H1 (cell line): Measurements from ENCODE around the gene GRIP1. TPM values are rescaled to one million over a fixed set of nuclear protein-coding genes. Genes with fewer than 3 reads are reported as not detected.

ENCODE experiments used
- CTCF ChIA-PET: fragments of 300-600 bp; sonication (Branson Sonifier 250); formaldehyde crosslinking; loops from one replicate; lab custom pipeline; 2021; ENCODE audit not compliant: partially characterized antibody; lab: Charles Lee
- POLR2A ChIA-PET: fragments of 300-600 bp; sonication (Branson Sonifier 250); formaldehyde crosslinking; loops from one replicate; lab custom pipeline; 2021; ENCODE audit warnings: inconsistent platforms; ENCODE audit not compliant: partially characterized antibody; lab: Charles Lee
- DNase-seq, 2 experiments: peaks; one replicate each; pipeline versions ENCODE4 v3.0.0 to v3.0.0-alpha.2; 2010 to 2022; ENCODE audit warnings: low spot score in 2 of 2, low read depth in 1 of 2, mixed read lengths in 1 of 2
- FAIRE-seq: peaks from 2 replicates; lab custom pipeline; 2011; peaks lifted over from hg19 to GRCh38; lab: Jason Lieb, UNC
- H2AFZ ChIP-seq: 2 replicates; pipeline ENCODE4 v1.8.1; 2012; ENCODE audit warnings: low read length, inconsistent platforms
- H2AK5ac ChIP-seq: 2 replicates; pipeline ENCODE4 v1.6.1; 2013; ENCODE audit warnings: low read depth, low read length
- H2BK120ac ChIP-seq: replicated peaks from 2 replicates; pipeline ENCODE3; 2013; ENCODE audit warnings: low read depth, low read length, inconsistent platforms
- H2BK12ac ChIP-seq: 2 replicates; pipeline ENCODE4 v1.6.1; 2013; ENCODE audit warnings: low read depth, low read length
- H2BK15ac ChIP-seq: 2 replicates; pipeline ENCODE4 v1.6.1; 2013; ENCODE audit warnings: low read length
- H2BK20ac ChIP-seq: 2 replicates; pipeline ENCODE4 v1.6.1; 2013; ENCODE audit warnings: low read length
- H2BK5ac ChIP-seq: 2 replicates; pipeline ENCODE4 v1.6.1; 2013; ENCODE audit warnings: low read depth, low read length
- H3K14ac ChIP-seq: 2 replicates; pipeline ENCODE4 v1.6.1; 2013; ENCODE audit warnings: inconsistent platforms; ENCODE audit not compliant: insufficient read length
- H3K18ac ChIP-seq: 2 replicates; pipeline ENCODE4 v1.6.1; 2013; ENCODE audit warnings: low read length; ENCODE audit errors: extremely low read depth
- H3K23ac ChIP-seq: 2 replicates; pipeline ENCODE4 v1.6.1; 2013; ENCODE audit warnings: inconsistent platforms; ENCODE audit not compliant: insufficient read length
- H3K23me2 ChIP-seq: 2 replicates; pipeline ENCODE4 v1.6.1; 2013; ENCODE audit warnings: low read depth, low read length
- H3K27ac ChIP-seq: 2 replicates; pipeline ENCODE4 v1.6.1; 2011; ENCODE audit warnings: low read depth, low read length, inconsistent platforms
- H3K27me3 ChIP-seq, 4 experiments: replicated peaks in 1 of 4; 1 replicate in 1 of 4; 2 replicates in 3 of 4; pipeline versions ENCODE4 v1.6.1 to v1.8.1; 2011 to 2013; ENCODE audit warnings: low read length in 3 of 4, mild to moderate bottlenecking in 3 of 4, inconsistent platforms in 2 of 4, mixed read lengths in 2 of 4, moderate library complexity in 1 of 4; ENCODE audit not compliant: control insufficient read depth in 3 of 4, insufficient read depth in 3 of 4; ENCODE audit errors: extremely low read depth in 1 of 4
- H3K36me3 ChIP-seq, 4 experiments: 2 replicates each; pipeline versions ENCODE4 v1.6.1 to v1.8.1; 2011 to 2013; ENCODE audit warnings: mild to moderate bottlenecking in 4 of 4, low read length in 3 of 4, moderate library complexity in 2 of 4, control low read depth in 1 of 4, inconsistent platforms in 1 of 4; ENCODE audit not compliant: insufficient read depth in 4 of 4, control insufficient read depth in 2 of 4
- H3K4ac ChIP-seq: replicated peaks from 2 replicates; pipeline ENCODE3; 2013; ENCODE audit warnings: low read length, low read depth, mixed read lengths, inconsistent platforms; ENCODE audit not compliant: insufficient read length
- H3K4me1 ChIP-seq, 4 experiments: replicated peaks in 1 of 4; 1 replicate in 1 of 4; 2 replicates in 3 of 4; pipeline versions ENCODE4 v1.6.1 to v1.8.1; 2011 to 2013; ENCODE audit warnings: low read length in 3 of 4, inconsistent platforms in 2 of 4, mixed read lengths in 1 of 4; ENCODE audit not compliant: insufficient read depth in 4 of 4, control insufficient read depth in 3 of 4
- H3K4me2 ChIP-seq, 2 experiments: 2 replicates each; pipeline versions ENCODE4 v1.6.1 to v1.8.1; 2011 to 2013; ENCODE audit warnings: low read depth in 2 of 2, low read length in 2 of 2, control low read depth in 1 of 2, inconsistent platforms in 1 of 2, mild to moderate bottlenecking in 1 of 2; ENCODE audit not compliant: insufficient read depth in 1 of 2
- H3K4me3 ChIP-seq, 4 experiments: fragments of 200-600, 300-600 bp in 1 of 4; sonication (generic), shearing (Covaris generic), sonication (Bioruptor Twin) in 1 of 4; 2 replicates each; pipeline versions ENCODE4 v1.5.1 to v1.8.1; 2011 to 2016; ENCODE audit warnings: low read length in 4 of 4, low read depth in 3 of 4, control low read depth in 2 of 4, inconsistent platforms in 2 of 4, mild to moderate bottlenecking in 2 of 4, mixed read lengths in 1 of 4, moderate library complexity in 1 of 4; ENCODE audit not compliant: insufficient read depth in 2 of 4; ENCODE audit errors: extremely low read depth in 1 of 4
- H3K56ac ChIP-seq: replicated peaks from 2 replicates; pipeline ENCODE3; 2013; ENCODE audit warnings: low read depth, mild to moderate bottlenecking, mixed read lengths, low read length, inconsistent platforms; ENCODE audit not compliant: insufficient read length
- H3K79me1 ChIP-seq: 2 replicates; pipeline ENCODE4 v1.6.1; 2013; ENCODE audit warnings: low read depth, low read length, control low read depth
- H3K79me2 ChIP-seq, 2 experiments: 2 replicates each; pipeline versions ENCODE4 v1.6.1 to v1.8.1; 2012 to 2013; ENCODE audit warnings: low read length in 2 of 2, mild to moderate bottlenecking in 2 of 2, inconsistent platforms in 1 of 2; ENCODE audit not compliant: insufficient read depth in 2 of 2, control insufficient read depth in 1 of 2
- H3K9ac ChIP-seq, 4 experiments: replicated peaks in 1 of 4; 1 replicate in 1 of 4; 2 replicates in 3 of 4; pipeline versions ENCODE4 v1.6.1 to v1.8.1; 2011 to 2013; ENCODE audit warnings: low read depth in 3 of 4, low read length in 3 of 4, control low read depth in 2 of 4, mild to moderate bottlenecking in 2 of 4, moderate library complexity in 2 of 4, inconsistent platforms in 1 of 4; ENCODE audit errors: extremely low read depth in 1 of 4
- H3K9me3 ChIP-seq, 2 experiments: 2 replicates each; pipeline versions ENCODE4 v1.6.1 to v1.8.1; 2012 to 2013; ENCODE audit warnings: mild to moderate bottlenecking in 2 of 2, moderate library complexity in 2 of 2, control low read depth in 1 of 2, inconsistent platforms in 1 of 2, low read depth in 1 of 2, low read length in 1 of 2, mixed read lengths in 1 of 2; ENCODE audit not compliant: insufficient read depth in 2 of 2
- H4K20me1 ChIP-seq, 2 experiments: replicated peaks in 1 of 2; 2 replicates each; pipeline versions ENCODE3 to v1.8.1; 2011 to 2013; ENCODE audit warnings: inconsistent platforms in 2 of 2, low read length in 2 of 2, mild to moderate bottlenecking in 1 of 2; ENCODE audit not compliant: insufficient read depth in 2 of 2, control insufficient read depth in 1 of 2
- H4K5ac ChIP-seq: 2 replicates; pipeline ENCODE4 v1.6.1; 2013; ENCODE audit warnings: low read length, low read depth, mixed read lengths, inconsistent platforms; ENCODE audit not compliant: insufficient read length
- H4K8ac ChIP-seq: 2 replicates; pipeline ENCODE4 v1.8.0; 2013; ENCODE audit warnings: mild to moderate bottlenecking, moderate library complexity, low read length, inconsistent platforms; ENCODE audit not compliant: insufficient read depth; ENCODE audit errors: extremely low read depth
- H4K91ac ChIP-seq: replicated peaks from 2 replicates; pipeline ENCODE3; 2013; ENCODE audit warnings: low read length, mixed read lengths, inconsistent platforms; ENCODE audit not compliant: insufficient read length
- KDM4A ChIP-seq: IDR thresholded peaks from one replicate; pipeline ENCODE4 v1.7.1; 2012; ENCODE audit warnings: low read depth, mild to moderate bottlenecking, moderate library complexity, low read length, inconsistent platforms; ENCODE audit not compliant: severe bottlenecking
- RAD21 ChIP-seq, 2 experiments: IDR thresholded peaks in 1 of 2; conservative IDR thresholded peaks in 1 of 2; 2 replicates each; pipeline ENCODE4 v1.6.1; 2011; ENCODE audit warnings: low read depth in 2 of 2, low read length in 2 of 2, improper control_type of control experiment in 1 of 2, inconsistent platforms in 1 of 2, mild to moderate bottlenecking in 1 of 2, moderate library complexity in 1 of 2
- WGBS, 2 experiments: shearing (Covaris generic) in 1 of 2; methylation state at CpG; one replicate each; pipeline versions ENCODE4 v1.1.6 to v1.1.7; 2013 to 2015; ENCODE audit warnings: low lambda C conversion rate in 2 of 2, mixed read lengths in 2 of 2, inconsistent platforms in 1 of 2, low coverage in 1 of 2, missing lambda C conversion rate in 1 of 2; ENCODE audit not compliant: insufficient replicate concordance in 2 of 2, insufficient coverage in 1 of 2, insufficient read length in 1 of 2; ENCODE audit errors: extremely low coverage in 1 of 2, missing lambda C conversion rate in 1 of 2; 5-methylcytosine and 5-hydroxymethylcytosine counted together
- polyA plus RNA-seq, 7 experiments: library from polyadenylated mRNA; depleted of rRNA in 3 of 7; stranded (reverse) in 5 of 7; unstranded in 2 of 7; fragments of >200 nt in 5 of 7; fragments of 200-250 nt in 2 of 7; gene quantifications; 1 replicate in 5 of 7; 2 replicates in 1 of 7; 4 replicates in 1 of 7; pipeline versions ENCODE4 v1.2.1 to v1.2.3, GENCODE V29; 2011 to 2013; ENCODE audit warnings: missing spikeins in 2 of 7, mixed read lengths in 2 of 7
- total RNA-seq: library from RNA; stranded (reverse); fragmentation: NEBNext Ultra II Directional; extraction: Animal tissue kit (Norgen Biotek cat#: 25700); gene quantifications from 2 replicates; pipeline ENCODE4 v1.2.1, GENCODE V29; 2021

The GRIP1 gene
- total and polyA plus RNA-seq, 2 of the 8 experiments (the other 6 are each of a cell fraction or from before 2014, with no cell fraction given): 4.5 to 27.3 TPM

GRCh38 chr12:66555113-66555512, 123.8 kb downstream of the GRIP1 start:
- Histone ChIP-seq H3K27ac (no peak overlapping the region), H3K4me1 (no peaks in the 10 kb centered on the region), H3K9me3 (no peaks in the 10 kb centered on the region), H3K23ac (no peak overlapping the region), H2BK15ac (0 out of 2 replicates have a peak overlapping the region, but pooled peaks have one; percentile 22), H2BK120ac (no peak overlapping the region), H2BK12ac (0 out of 2 replicates have a peak overlapping the region, but pooled peaks have one; percentile 28), H4K8ac (no peak overlapping the region), H3K14ac (no peak overlapping the region), H4K20me1 (no peaks in the 10 kb centered on the region), H2BK20ac (no peak overlapping the region), H2AK5ac (no peak overlapping the region), H3K4me2 (no peak overlapping the region), H2BK5ac (no peak overlapping the region; the same call in 1 of the 2 replicates), H4K91ac (no peak overlapping the region), H4K5ac (no peak overlapping the region), H3K23me2 (no peaks in the 10 kb centered on the region), H3K79me1 (no peaks in the 10 kb centered on the region), H3K9ac (no peak overlapping the region), H3K18ac (no peak overlapping the region), H3K56ac (no peak overlapping the region), H3K27me3 (no peaks in the 10 kb centered on the region; a peak in 1 of 7 replicates), H3K4ac (no peak overlapping the region), H3K4me3 (no peak overlapping the region), H3K79me2 (no peaks in the 10 kb centered on the region), H2AFZ (no peak overlapping the region), H3K36me3 (no peaks in the 10 kb centered on the region)
- CTCF ChIA-PET: interaction anchor here (0.6 to 1.5 kb wide), 5 partner anchors 114 to 410 kb away, joined by 3 to 7 read pairs (median 3); no protein-coding TSS in a partner anchor
- WGBS, 2 experiments: 87% methylated on average over 3 of the region's 3 CpGs; no CpG with 5 or more reads in 1 of the 2 experiments
- POLR2A ChIA-PET: no interaction called here
- FAIRE-seq (no peak), DNase-seq (no peak)
- peak; percentile 47 to 57 for TF ChIP-seq RAD21 (IDR thresholded peaks at IDR 0.05 in 1 of 2, conservative IDR thresholded peaks at IDR 0.05 in 1 of 2; ENCODE audit: low read depth in 2 of 2, low read length in 2 of 2)
- no peak for TF ChIP-seq KDM4A
